ENCODE results near the gene PLEKHH1.
A peak's percentile ranks its signal among the peaks of the same experiment; 100 is the strongest.
"Not testable (repeated sequence)": the region's sequence is repeated elsewhere in the genome, so short reads cannot be mapped to it uniquely, and the experiment has no call there.

Gene PLEKHH1

GRCh38 chr14:67583711-67584644 is 50.9 kb downstream of the PLEKHH1 start:
- peak; percentile 41 for DNase-seq (ENCODE audit: low spot score)

GRCh38 chr14:67584978-67585377 is 51.9 kb downstream of the PLEKHH1 start:
- no peak for DNase-seq (ENCODE audit: low spot score)

GRCh38 chr14:67586369-67586768 is 53.3 kb downstream of the PLEKHH1 start:
- no peak for DNase-seq (ENCODE audit: low spot score)

GRCh38 chr14:67589204-67589770 is 56.2 kb downstream of the PLEKHH1 start:
- DNase-seq (ENCODE audit: low spot score): no peak

GRCh38 chr14:67593650-67594049 is 60.6 kb downstream of the PLEKHH1 start:
- not testable (repeated sequence) for DNase-seq (ENCODE audit: low spot score)

GRCh38 chr14:67595392-67595791 is 62.3 kb downstream of the PLEKHH1 start:
- DNase-seq (ENCODE audit: low spot score): no peak

- DNase-seq (ENCODE audit: low spot score): peak; percentile 71
Observed at GRCh38 chr14:67599698-67600561, 66.8 kb downstream of the PLEKHH1 start, which contains the start of gene PIGH. TSS of gene PIGH (minus strand) at chr14:67600268. CDS start at chr14:67600203, 65 bp downstream.

GRCh38 chr14:67600562-67600974 is 67.5 kb downstream of the PLEKHH1 start:
- DNase-seq (ENCODE audit: low spot score): not testable (repeated sequence)

- DNase-seq (ENCODE audit: low spot score): no peak
Observed at GRCh38 chr14:67602076-67602475, 69.0 kb downstream of the PLEKHH1 start.

GRCh38 chr14:67602995-67603545 is 70.0 kb downstream of the PLEKHH1 start:
- no peak for DNase-seq (ENCODE audit: low spot score)

- no peak for DNase-seq (ENCODE audit: low spot score)
Observed at GRCh38 chr14:67607646-67608045, 74.6 kb downstream of the PLEKHH1 start.

- DNase-seq (ENCODE audit: low spot score): no peak
Observed at GRCh38 chr14:67609642-67610310, 76.7 kb downstream of the PLEKHH1 start.

GRCh38 chr14:67610491-67610890 is 77.4 kb downstream of the PLEKHH1 start:
- no peak for DNase-seq (ENCODE audit: low spot score)

- DNase-seq (ENCODE audit: low spot score): peak; percentile 77
Observed at GRCh38 chr14:67618617-67619063, 85.5 kb downstream of the PLEKHH1 start.

GRCh38 chr14:67619446-67620216 is 86.5 kb downstream of the PLEKHH1 start, which contains the start of gene ARG2:
TSS of gene ARG2 (plus strand) at chr14:67619920. CDS start at chr14:67619978, 58 bp downstream.
- peak; percentile 89 for DNase-seq (ENCODE audit: low spot score)

GRCh38 chr14:67620217-67620785 is 87.2 kb downstream of the PLEKHH1 start:
- no peak for DNase-seq (ENCODE audit: low spot score)

- DNase-seq (ENCODE audit: low spot score): peak; percentile 87
Observed at GRCh38 chr14:67622675-67623074, 89.6 kb downstream of the PLEKHH1 start.

- DNase-seq (ENCODE audit: low spot score): peak; percentile 65
Observed at GRCh38 chr14:67623114-67623513, 90.0 kb downstream of the PLEKHH1 start.

GRCh38 chr14:67626131-67626530 is 93.0 kb downstream of the PLEKHH1 start:
- DNase-seq (ENCODE audit: low spot score): not testable (repeated sequence)

- DNase-seq (ENCODE audit: low spot score): no peak
Observed at GRCh38 chr14:67627519-67627918, 94.4 kb downstream of the PLEKHH1 start.
